Endothelial cell of umbilical vein (primary cell): ENCODE data around the gene OPA3. TPM values are rescaled to one million over a fixed set of nuclear protein-coding genes. Genes with fewer than 3 reads are reported as not detected.

Experiments
- BruUV-seq: library from RNA; stranded (reverse); fragments of 400-500 nt; replicated peaks from 2 replicates; lab custom pipeline; 2021; lab: Mats Ljungman, UMichigan
- CTCF ChIA-PET: fragments of 300-600, 350-600 bp; sonication (Branson Sonifier 250); formaldehyde crosslinking; loops from one replicate; lab custom pipeline; 2021; ENCODE audit warnings: antibody characterized with exemption, inconsistent platforms; lab: Charles Lee
- POLR2A ChIA-PET: fragments of 300-600, 350-600 bp; sonication (Branson Sonifier 250); formaldehyde crosslinking; loops from one replicate; lab custom pipeline; 2021; ENCODE audit warnings: antibody characterized with exemption, inconsistent platforms; lab: Charles Lee
- DNase-seq: peaks from one replicate; pipeline ENCODE4 v3.0.0-alpha.2; 2011; ENCODE audit warnings: low read depth, low spot score
- FAIRE-seq: peaks from 2 replicates; lab custom pipeline; 2011; peaks lifted over from hg19 to GRCh38; lab: Jason Lieb, UNC
- H2AFZ ChIP-seq: 2 replicates; pipeline ENCODE4 v1.6.0; 2012; ENCODE audit warnings: low read depth, low read length, control low read depth, inconsistent platforms
- H3K27ac ChIP-seq: 2 replicates; pipeline ENCODE4 v1.5.1; 2011; ENCODE audit warnings: low read depth, mild to moderate bottlenecking, control low read depth, low read length, moderate library complexity; ENCODE audit not compliant: insufficient read depth
- H3K27me3 ChIP-seq, 2 experiments: 2 replicates each; pipeline versions ENCODE4 v1.6.0 to v1.6.1; 2011; ENCODE audit warnings: low read length in 2 of 2, mixed read lengths in 1 of 2; ENCODE audit not compliant: control insufficient read depth in 2 of 2, insufficient read depth in 2 of 2
- H3K36me3 ChIP-seq, 2 experiments: 2 replicates in 1 of 2; 3 replicates in 1 of 2; pipeline ENCODE4 v1.5.1; 2011; ENCODE audit warnings: low read length in 2 of 2, mild to moderate bottlenecking in 1 of 2, moderate library complexity in 1 of 2; ENCODE audit not compliant: control insufficient read depth in 2 of 2, insufficient read depth in 2 of 2; ENCODE audit errors: extremely low read depth in 1 of 2
- H3K4me1 ChIP-seq: 3 replicates; pipeline ENCODE4 v1.5.1; 2011; ENCODE audit warnings: mild to moderate bottlenecking, low read length; ENCODE audit not compliant: control insufficient read depth, insufficient read depth; ENCODE audit errors: extremely low read depth
- H3K4me2 ChIP-seq: 2 replicates; pipeline ENCODE4 v1.6.1; 2011; ENCODE audit warnings: low read length, control low read depth, mixed read lengths; ENCODE audit not compliant: insufficient read depth
- H3K4me3 ChIP-seq, 3 experiments: fragments of 200-600 bp in 1 of 3; sonication (generic), shearing (Covaris generic) in 1 of 3; replicated peaks in 1 of 3; 2 replicates each; pipeline ENCODE4 v1.5.1; 2011 to 2016; ENCODE audit warnings: control low read depth in 3 of 3, low read length in 3 of 3, mild to moderate bottlenecking in 2 of 3, inconsistent platforms in 1 of 3, low read depth in 1 of 3, moderate library complexity in 1 of 3; ENCODE audit not compliant: insufficient read depth in 1 of 3
- H3K79me2 ChIP-seq: 2 replicates; pipeline ENCODE4 v1.6.0; 2012; ENCODE audit warnings: low read length, inconsistent platforms; ENCODE audit not compliant: control insufficient read depth, insufficient read depth
- H3K9ac ChIP-seq: replicated peaks from 2 replicates; pipeline ENCODE3; 2011; ENCODE audit warnings: low read length, control low read depth; ENCODE audit not compliant: insufficient read depth; ENCODE audit errors: extremely low read depth
- H3K9me1 ChIP-seq: replicated peaks from 3 replicates; pipeline ENCODE4 v1.6.0; 2011; ENCODE audit warnings: mild to moderate bottlenecking, low read length; ENCODE audit not compliant: control insufficient read depth, insufficient read depth; ENCODE audit errors: extremely low read depth
- H3K9me3 ChIP-seq: replicated peaks from 2 replicates; pipeline ENCODE4 v1.5.1; 2012; ENCODE audit warnings: low read length, inconsistent platforms; ENCODE audit not compliant: control insufficient read depth, insufficient read depth
- H4K20me1 ChIP-seq: replicated peaks from 2 replicates; pipeline ENCODE3; 2011; ENCODE audit warnings: mild to moderate bottlenecking, low read length; ENCODE audit not compliant: control insufficient read depth, insufficient read depth; ENCODE audit errors: extremely low read depth
- EZH2 ChIP-seq: IDR thresholded peaks from 2 replicates; pipeline ENCODE4 v1.6.1; 2012; ENCODE audit warnings: borderline replicate concordance, low read depth, mild to moderate bottlenecking, moderate library complexity, low read length, inconsistent platforms; ENCODE audit not compliant: severe bottlenecking
- FOS ChIP-seq: IDR thresholded peaks from 2 replicates; pipeline ENCODE4 v1.6.1; 2011; ENCODE audit warnings: mild to moderate bottlenecking, low read length, moderate library complexity, borderline replicate concordance; ENCODE audit not compliant: insufficient read depth
- GATA2 ChIP-seq: IDR thresholded peaks from 2 replicates; pipeline ENCODE4 v1.7.0; 2011; ENCODE audit warnings: low read depth, mild to moderate bottlenecking, moderate library complexity, mixed read lengths, low read length; ENCODE audit not compliant: insufficient read length, insufficient read depth
- JUN ChIP-seq: IDR thresholded peaks from 2 replicates; pipeline ENCODE4 v1.6.1; 2011; ENCODE audit warnings: borderline replicate concordance, low read depth; ENCODE audit not compliant: insufficient read length, insufficient read depth
- MYC ChIP-seq: IDR thresholded peaks from one replicate; pipeline ENCODE4 v1.6.1; 2011; ENCODE audit warnings: mild to moderate bottlenecking, low read depth, low read length
- POLR2A ChIP-seq: IDR thresholded peaks from 2 replicates; pipeline ENCODE4 v1.6.1; 2012; ENCODE audit warnings: low read depth, mild to moderate bottlenecking, control low read depth, low read length
- POLR2AphosphoS5 ChIP-seq: IDR thresholded peaks from 2 replicates; pipeline ENCODE4 v1.6.1; 2012; ENCODE audit warnings: low read depth, mild to moderate bottlenecking, control low read depth, low read length, moderate library complexity; ENCODE audit not compliant: insufficient read depth
- dilution Hi-C: fragments of 300-500 bp; cut with MboI; formaldehyde crosslinking; loops from one replicate; pipeline ENCODE4 v1.15.0; 2019; ENCODE audit warnings: low sequenced_read_pairs; ENCODE audit not compliant: extremely low pct_ligation_motif_present
- intact Hi-C: fragments of 100-400 bp; cut with micrococcal nuclease; formaldehyde crosslinking; loops from one replicate; pipeline ENCODE4 v1.10.0; 2022
- polyA plus RNA-seq, 4 experiments: library from polyadenylated mRNA; depleted of rRNA in 3 of 4; stranded (reverse) in 3 of 4; unstranded in 1 of 4; fragments of >200 nt; gene quantifications; 2 replicates each; pipeline versions ENCODE4 v1.2.1 to v1.2.3, GENCODE V29; 2011 to 2012; ENCODE audit warnings: missing spikeins in 1 of 4
- total RNA-seq: library from RNA; stranded (reverse); gene quantifications from 2 replicates; pipeline ENCODE4 v1.2.3, GENCODE V29; 2021
- TF ChIP-seq, protein P1 (sequence below): IDR thresholded peaks from 2 replicates; pipeline ENCODE4 v1.6.1; 2011; ENCODE audit not compliant: insufficient read depth, insufficient read length
- TF ChIP-seq, protein P2 (sequence below), 2 donors: IDR thresholded peaks; 1 replicate in 1 of 2; 2 replicates in 1 of 2; pipeline ENCODE4 v1.5.1; 2011; ENCODE audit warnings: low read length in 2 of 2, mild to moderate bottlenecking in 2 of 2, moderate library complexity in 2 of 2, control low read depth in 1 of 2, inconsistent platforms in 1 of 2, low read depth in 1 of 2; ENCODE audit not compliant: insufficient read depth in 1 of 2; ENCODE audit errors: extremely low read depth in 1 of 2

The OPA3 gene
- total and polyA plus RNA-seq, 2 donors (not counting 3 experiments of a cell fraction or from before 2014, with no cell fraction given), result 15.4 to 16.0 TPM

DNA sequence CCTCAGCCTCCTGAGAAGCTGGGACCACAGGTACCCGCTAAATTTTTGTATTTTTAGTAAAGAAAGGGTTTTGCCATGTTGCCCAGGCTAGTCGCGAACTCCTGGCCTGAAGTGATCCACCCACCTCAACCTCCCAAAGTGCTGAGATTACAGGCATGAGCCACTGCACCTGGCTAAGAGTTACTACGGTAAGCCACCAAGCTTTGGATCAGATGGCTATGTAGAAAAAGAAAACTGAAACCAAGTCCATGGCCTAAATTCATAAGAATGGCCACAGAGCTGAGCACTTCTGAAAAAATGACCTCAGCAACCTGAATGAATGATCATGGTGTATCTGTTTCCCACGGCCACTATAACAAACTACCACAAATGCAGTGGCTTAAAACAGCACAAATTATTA is 9.4 kb downstream of the OPA3 start:
- peaks cover 2% of the 10 kb centered on the region for H3K79me2 ChIP-seq
- dilution Hi-C loops (no loop called here), intact Hi-C loops (no loop called here)

More for the DNA sequence above, 9.4 kb downstream of the OPA3 start:
- Histone ChIP-seq H3K4me2 (no peak overlapping the region), H3K9me1 (no peaks in the 10 kb centered on the region), H3K36me3 (no peaks in the 10 kb centered on the region), H2AFZ (no peak overlapping the region), H3K4me3 (no peak overlapping the region), H3K9ac (no peak overlapping the region), H3K9me3 (no peaks in the 10 kb centered on the region), H3K4me1 (no peaks in the 10 kb centered on the region), H4K20me1 (no peaks in the 10 kb centered on the region), H3K27ac (no peak overlapping the region), H3K27me3 (no peaks in the 10 kb centered on the region)
- FAIRE-seq (no peak), DNase-seq (no peak)
- TF ChIP-seq MYC, result no peak
- TF ChIP-seq, protein P1, sequence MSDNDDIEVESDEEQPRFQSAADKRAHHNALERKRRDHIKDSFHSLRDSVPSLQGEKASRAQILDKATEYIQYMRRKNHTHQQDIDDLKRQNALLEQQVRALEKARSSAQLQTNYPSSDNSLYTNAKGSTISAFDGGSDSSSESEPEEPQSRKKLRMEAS, result no peak
- TF ChIP-seq GATA2, result no peak
- TF ChIP-seq, protein P2, sequence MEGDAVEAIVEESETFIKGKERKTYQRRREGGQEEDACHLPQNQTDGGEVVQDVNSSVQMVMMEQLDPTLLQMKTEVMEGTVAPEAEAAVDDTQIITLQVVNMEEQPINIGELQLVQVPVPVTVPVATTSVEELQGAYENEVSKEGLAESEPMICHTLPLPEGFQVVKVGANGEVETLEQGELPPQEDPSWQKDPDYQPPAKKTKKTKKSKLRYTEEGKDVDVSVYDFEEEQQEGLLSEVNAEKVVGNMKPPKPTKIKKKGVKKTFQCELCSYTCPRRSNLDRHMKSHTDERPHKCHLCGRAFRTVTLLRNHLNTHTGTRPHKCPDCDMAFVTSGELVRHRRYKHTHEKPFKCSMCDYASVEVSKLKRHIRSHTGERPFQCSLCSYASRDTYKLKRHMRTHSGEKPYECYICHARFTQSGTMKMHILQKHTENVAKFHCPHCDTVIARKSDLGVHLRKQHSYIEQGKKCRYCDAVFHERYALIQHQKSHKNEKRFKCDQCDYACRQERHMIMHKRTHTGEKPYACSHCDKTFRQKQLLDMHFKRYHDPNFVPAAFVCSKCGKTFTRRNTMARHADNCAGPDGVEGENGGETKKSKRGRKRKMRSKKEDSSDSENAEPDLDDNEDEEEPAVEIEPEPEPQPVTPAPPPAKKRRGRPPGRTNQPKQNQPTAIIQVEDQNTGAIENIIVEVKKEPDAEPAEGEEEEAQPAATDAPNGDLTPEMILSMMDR (IDR thresholded peaks at IDR 0.05; ENCODE audit: extremely low read depth in 1 of 2, insufficient read depth in 1 of 2, low read depth in 1 of 2, low read length in 2 of 2), result no peak
- no peak for TF ChIP-seq JUN
- TF ChIP-seq FOS, result no peak
- TF ChIP-seq EZH2, result no peak
- TF ChIP-seq POLR2AphosphoS5, result no peak
- TF ChIP-seq POLR2A, result no peak
- POLR2A ChIA-PET, result no interaction called here
- CTCF ChIA-PET, result interaction anchor here (0.6 to 2.5 kb wide), 2 partner anchors 17 to 31 kb away, joined by 4 to 13 read pairs; no protein-coding TSS in a partner anchor
- BruUV-seq, result no TSS peak
